Activated naive CD8-positive, alpha-beta T cell treated with anti-CD3 and anti-CD28 coated beads, Interleukin-2, amount 50 U/mL, for 24 hours (primary cell): ENCODE results near the gene OR2Y1.
A peak's percentile ranks its signal among the peaks of the same experiment; 100 is the strongest.
"Not testable (repeated sequence)": the region's sequence is repeated elsewhere in the genome, so short reads cannot be mapped to it uniquely, and the experiment has no call there.

Source experiments
- ATAC-seq: fragments of 150-1000 bp; cut with Tn5 transposase; one replicate; pipeline ENCODE4 v1.10.0; 2021
- DNase-seq: peaks from one replicate; pipeline ENCODE4 v3.0.0; 2021
- H3K27ac Mint-ChIP-seq: one replicate; pipeline ENCODE4 v1.8.0; 2021; ENCODE audit warnings: mild to moderate bottlenecking, mixed read lengths
- H3K27me3 Mint-ChIP-seq: one replicate; pipeline ENCODE4 v1.8.0; 2021; ENCODE audit warnings: mixed read lengths
- H3K36me3 Mint-ChIP-seq: one replicate; pipeline ENCODE4 v1.8.0; 2021; ENCODE audit warnings: low read depth, mixed read lengths
- H3K4me1 Mint-ChIP-seq: one replicate; pipeline ENCODE4 v1.8.0; 2021; ENCODE audit warnings: mixed read lengths
- H3K4me3 Mint-ChIP-seq: one replicate; pipeline ENCODE4 v1.8.0; 2021; ENCODE audit warnings: mild to moderate bottlenecking, moderate library complexity, mixed read lengths
- H3K9me3 Mint-ChIP-seq: one replicate; pipeline ENCODE4 v1.8.0; 2021; ENCODE audit warnings: mixed read lengths

The OR2Y1 gene

GRCh38 chr5:180739958-180740357 is at the start of gene OR2Y1:
OR2Y1 (minus strand) TSS chr5:180740058; CDS start chr5:180740058, 0 bp downstream.
- DNase-seq (no peak), ATAC-seq (no peak)
- Mint-ChIP-seq H3K4me1 (no peaks in the 10 kb centered on the region), H3K27me3 (peaks cover 21% of the 10 kb centered on the region), H3K9me3 (no peaks in the 10 kb centered on the region), H3K27ac (no peak within 1 kb of the TSS), H3K36me3 (no peaks in the 10 kb centered on the region), H3K4me3 (no peak within 1 kb of the TSS)

- H3K9me3 Mint-ChIP-seq, H3K27ac Mint-ChIP-seq, H3K27me3 Mint-ChIP-seq, H3K4me3 Mint-ChIP-seq, DNase-seq, ATAC-seq: not testable (repeated sequence)
- Mint-ChIP-seq H3K36me3 (peaks cover 11% of the 10 kb centered on the region), H3K4me1 (peaks cover 20% of the 10 kb centered on the region)
Measured at GRCh38 chr5:180788651-180789410, 49.0 kb upstream of the OR2Y1 start.

- Mint-ChIP-seq H3K36me3 (peaks cover 8% of the 10 kb centered on the region), H3K27ac (no peak overlapping the region), H3K27me3 (no peaks in the 10 kb centered on the region), H3K4me3 (no peak overlapping the region), H3K4me1 (peaks cover 14% of the 10 kb centered on the region), H3K9me3 (no peaks in the 10 kb centered on the region)
- DNase-seq (no peak), ATAC-seq (no peak)
Measured at GRCh38 chr5:180787711-180788431, 48.0 kb upstream of the OR2Y1 start.

- Mint-ChIP-seq H3K4me3 (no peak overlapping the region), H3K36me3 (peaks cover 8% of the 10 kb centered on the region), H3K9me3 (no peaks in the 10 kb centered on the region), H3K27me3 (no peaks in the 10 kb centered on the region), H3K4me1 (peaks cover 18% of the 10 kb centered on the region), H3K27ac (peak overlapping the region; percentile 49)
- DNase-seq (no peak), ATAC-seq (no peak)
Measured at GRCh38 chr5:180786531-180787398, 46.9 kb upstream of the OR2Y1 start.

- Mint-ChIP-seq H3K27ac (peak overlapping the region; percentile 68), H3K36me3 (peaks cover 4% of the 10 kb centered on the region), H3K9me3 (no peaks in the 10 kb centered on the region), H3K4me1 (peaks cover 18% of the 10 kb centered on the region), H3K27me3 (no peaks in the 10 kb centered on the region), H3K4me3 (no peak overlapping the region)
- no peak for DNase-seq
- ATAC-seq = no peak
Measured at GRCh38 chr5:180785794-180786221, 46.0 kb upstream of the OR2Y1 start.

GRCh38 chr5:180785121-180785781 is 45.4 kb upstream of the OR2Y1 start:
- Mint-ChIP-seq H3K4me1 (peaks cover 16% of the 10 kb centered on the region), H3K4me3 (no peak overlapping the region), H3K36me3 (peaks cover 2% of the 10 kb centered on the region), H3K27me3 (no peaks in the 10 kb centered on the region), H3K27ac (peak overlapping the region; percentile 68), H3K9me3 (no peaks in the 10 kb centered on the region)
- DNase-seq (no peak), ATAC-seq (no peak)

GRCh38 chr5:180784497-180785097 is 44.7 kb upstream of the OR2Y1 start:
- H3K9me3 Mint-ChIP-seq = no peaks in the 10 kb centered on the region
- H3K36me3 Mint-ChIP-seq = no peaks in the 10 kb centered on the region
- no peak overlapping the region for H3K27ac Mint-ChIP-seq
- no peaks in the 10 kb centered on the region for H3K27me3 Mint-ChIP-seq
- H3K4me3 Mint-ChIP-seq = no peak overlapping the region
- ATAC-seq (no peak), DNase-seq (peak; percentile 70)
- H3K4me1 Mint-ChIP-seq = peaks cover 15% of the 10 kb centered on the region

GRCh38 chr5:180783340-180784052 is 43.6 kb upstream of the OR2Y1 start:
- Mint-ChIP-seq H3K36me3 (no peaks in the 10 kb centered on the region), H3K27ac (no peak overlapping the region), H3K27me3 (no peaks in the 10 kb centered on the region), H3K4me1 (peaks cover 15% of the 10 kb centered on the region), H3K9me3 (no peaks in the 10 kb centered on the region), H3K4me3 (no peak overlapping the region)
- DNase-seq = no peak
- ATAC-seq = no peak

- Mint-ChIP-seq H3K4me3 (no peak overlapping the region), H3K9me3 (no peaks in the 10 kb centered on the region), H3K27ac (no peak overlapping the region), H3K4me1 (peaks cover 14% of the 10 kb centered on the region), H3K36me3 (no peaks in the 10 kb centered on the region), H3K27me3 (no peaks in the 10 kb centered on the region)
- DNase-seq (no peak), ATAC-seq (no peak)
Measured at GRCh38 chr5:180782748-180783147, 42.9 kb upstream of the OR2Y1 start.

GRCh38 chr5:180781900-180782326 is 42.1 kb upstream of the OR2Y1 start:
- not testable (repeated sequence) for H3K27me3 Mint-ChIP-seq, H3K4me3 Mint-ChIP-seq, ATAC-seq, H3K36me3 Mint-ChIP-seq, H3K9me3 Mint-ChIP-seq, H3K27ac Mint-ChIP-seq, DNase-seq
- H3K4me1 Mint-ChIP-seq = peaks cover 12% of the 10 kb centered on the region

- peaks cover 7% of the 10 kb centered on the region for H3K4me1 Mint-ChIP-seq
- H3K27me3 Mint-ChIP-seq = no peaks in the 10 kb centered on the region
- no peak for ATAC-seq
- no peak for DNase-seq
- H3K36me3 Mint-ChIP-seq = no peaks in the 10 kb centered on the region
- H3K9me3 Mint-ChIP-seq = no peaks in the 10 kb centered on the region
- no peak overlapping the region for H3K4me3 Mint-ChIP-seq
- no peak overlapping the region for H3K27ac Mint-ChIP-seq
Measured at GRCh38 chr5:180779985-180780610, 40.2 kb upstream of the OR2Y1 start.

GRCh38 chr5:180777475-180777874 is 37.6 kb upstream of the OR2Y1 start:
- H3K36me3 Mint-ChIP-seq = no peaks in the 10 kb centered on the region
- ATAC-seq = no peak
- no peaks in the 10 kb centered on the region for H3K4me1 Mint-ChIP-seq
- H3K27ac Mint-ChIP-seq = no peak overlapping the region
- no peak overlapping the region for H3K4me3 Mint-ChIP-seq
- H3K27me3 Mint-ChIP-seq = peaks cover 6% of the 10 kb centered on the region
- DNase-seq = no peak
- H3K9me3 Mint-ChIP-seq = peaks cover 9% of the 10 kb centered on the region

- no peak overlapping the region for H3K4me3 Mint-ChIP-seq
- DNase-seq (no peak), ATAC-seq (no peak)
- H3K9me3 Mint-ChIP-seq = peaks cover 14% of the 10 kb centered on the region
- H3K4me1 Mint-ChIP-seq = no peaks in the 10 kb centered on the region
- H3K36me3 Mint-ChIP-seq = peaks cover 3% of the 10 kb centered on the region
- H3K27ac Mint-ChIP-seq = no peak overlapping the region
- peaks cover 6% of the 10 kb centered on the region for H3K27me3 Mint-ChIP-seq
Measured at GRCh38 chr5:180776376-180776775, 36.5 kb upstream of the OR2Y1 start.
